Measurements from ENCODE around the gene SMARCD3. TPM values are rescaled to one million over a fixed set of nuclear protein-coding genes. Genes with fewer than 3 reads are reported as not detected.

The SMARCD3 gene
- total RNA-seq, 1 donor from 2014 or later: not detected

DNA sequence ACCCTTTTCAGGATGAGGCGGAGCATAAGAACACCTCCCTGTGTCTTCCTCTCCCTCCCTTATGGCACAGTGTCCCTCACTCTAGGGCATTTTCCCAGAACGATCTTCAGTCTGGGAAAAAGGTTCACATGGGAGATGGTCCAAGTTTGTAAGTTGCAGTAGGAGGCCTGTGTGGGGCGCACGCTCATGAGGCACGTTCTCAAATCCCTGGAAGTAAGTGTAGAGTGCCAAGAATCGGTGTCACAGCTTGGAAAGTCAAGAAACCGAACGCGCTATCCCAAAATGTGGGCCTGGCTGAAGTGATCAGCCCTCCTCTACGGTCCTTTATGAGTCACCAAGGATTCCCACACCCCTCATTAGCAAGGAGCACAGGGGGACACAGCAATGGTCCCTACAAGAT, 23.9 kb upstream of the SMARCD3 start:
- TF ChIP-seq, protein P1, sequence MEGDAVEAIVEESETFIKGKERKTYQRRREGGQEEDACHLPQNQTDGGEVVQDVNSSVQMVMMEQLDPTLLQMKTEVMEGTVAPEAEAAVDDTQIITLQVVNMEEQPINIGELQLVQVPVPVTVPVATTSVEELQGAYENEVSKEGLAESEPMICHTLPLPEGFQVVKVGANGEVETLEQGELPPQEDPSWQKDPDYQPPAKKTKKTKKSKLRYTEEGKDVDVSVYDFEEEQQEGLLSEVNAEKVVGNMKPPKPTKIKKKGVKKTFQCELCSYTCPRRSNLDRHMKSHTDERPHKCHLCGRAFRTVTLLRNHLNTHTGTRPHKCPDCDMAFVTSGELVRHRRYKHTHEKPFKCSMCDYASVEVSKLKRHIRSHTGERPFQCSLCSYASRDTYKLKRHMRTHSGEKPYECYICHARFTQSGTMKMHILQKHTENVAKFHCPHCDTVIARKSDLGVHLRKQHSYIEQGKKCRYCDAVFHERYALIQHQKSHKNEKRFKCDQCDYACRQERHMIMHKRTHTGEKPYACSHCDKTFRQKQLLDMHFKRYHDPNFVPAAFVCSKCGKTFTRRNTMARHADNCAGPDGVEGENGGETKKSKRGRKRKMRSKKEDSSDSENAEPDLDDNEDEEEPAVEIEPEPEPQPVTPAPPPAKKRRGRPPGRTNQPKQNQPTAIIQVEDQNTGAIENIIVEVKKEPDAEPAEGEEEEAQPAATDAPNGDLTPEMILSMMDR (IDR thresholded peaks at IDR 0.05): no peak

DNA sequence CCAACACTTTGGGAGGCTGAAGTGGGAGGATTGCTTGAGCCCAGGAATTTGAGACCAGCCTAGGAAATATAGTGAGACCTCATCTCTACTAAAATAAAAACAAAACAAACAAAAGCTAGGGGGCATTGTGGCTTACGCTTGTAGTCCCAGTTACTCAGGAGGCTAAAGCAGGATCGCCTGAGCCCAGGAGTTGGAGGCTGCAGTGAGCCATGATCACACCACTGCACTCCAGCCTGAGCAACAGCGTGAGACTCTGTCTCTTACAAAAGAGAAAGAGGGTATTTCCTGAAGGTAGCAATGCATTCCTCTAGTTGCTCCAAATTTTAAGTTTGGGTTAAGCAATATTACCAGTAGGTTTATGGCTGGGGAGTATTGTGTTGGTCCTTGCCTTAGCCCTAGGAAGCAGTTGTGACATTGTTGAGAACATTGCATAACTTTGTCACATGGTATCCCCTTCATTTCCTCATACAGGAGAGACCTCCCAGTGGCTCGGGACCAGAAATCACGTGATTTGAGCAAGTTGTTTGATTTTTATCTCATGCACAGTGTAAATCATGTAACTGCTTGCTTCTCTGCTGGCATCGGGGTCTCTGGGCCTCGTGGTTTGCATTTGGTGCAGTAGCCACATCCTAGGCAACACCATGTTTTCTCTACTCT, 23.3 kb upstream of the SMARCD3 start:
- Mint-ChIP-seq H3K36me3 (ENCODE audit: low read depth) (no peaks in the 10 kb centered on the region), H3K27ac (no peak overlapping the region), H3K9me3 (no peaks in the 10 kb centered on the region), H3K4me1 (peaks cover 4% of the 10 kb centered on the region), H3K4me3 (no peak overlapping the region), H3K27me3 (peaks cover 18% of the 10 kb centered on the region)
- ATAC-seq (ENCODE audit: low read depth) (no peak), DNase-seq (no peak)
- intact Hi-C loops (cut with micrococcal nuclease): no loop called here
- POLR2A ChIA-PET: no interaction called here
- TF ChIP-seq, protein P1 (IDR thresholded peaks at IDR 0.05): no peak
- CTCF ChIA-PET: no interaction called here

More for the DNA sequence above, 23.9 kb upstream of the SMARCD3 start:
- Mint-ChIP-seq H3K36me3 (ENCODE audit: low read depth) (no peaks in the 10 kb centered on the region), H3K27ac (no peak overlapping the region), H3K9me3 (no peaks in the 10 kb centered on the region), H3K4me1 (peaks cover 8% of the 10 kb centered on the region), H3K27me3 (peaks cover 19% of the 10 kb centered on the region), H3K4me3 (no peak overlapping the region)
- CTCF ChIA-PET: no interaction called here
- intact Hi-C loops (cut with micrococcal nuclease): no loop called here
- ATAC-seq (ENCODE audit: low read depth) (no peak), DNase-seq (no peak)
- POLR2A ChIA-PET: no interaction called here

DNA sequence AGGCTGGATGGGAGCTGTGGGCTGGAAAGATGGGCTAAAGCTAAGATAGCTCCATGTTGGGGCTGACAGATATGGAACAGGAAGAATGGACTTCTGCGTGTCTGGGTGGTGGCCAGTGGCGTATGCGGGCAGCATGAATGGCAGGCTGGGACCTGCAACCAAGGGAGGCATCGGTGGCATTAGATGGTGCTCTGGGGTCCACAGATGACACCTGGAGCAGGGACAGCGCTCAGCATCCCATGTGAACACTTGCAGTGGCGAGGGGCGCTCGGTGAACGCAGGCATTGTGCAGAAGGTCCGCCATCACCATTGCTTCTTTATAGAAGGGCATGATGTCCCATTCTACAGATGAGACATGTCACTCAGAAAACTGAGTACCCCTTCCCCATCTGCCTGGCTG, 21.0 kb upstream of the SMARCD3 start:
- TF ChIP-seq, protein P1 (IDR thresholded peaks at IDR 0.05): no peak
- ATAC-seq (ENCODE audit: low read depth): no peak
- CTCF ChIA-PET: interaction anchor here (1.3 kb wide), 1 partner anchor 24 kb away, joined by 3 read pairs; no protein-coding TSS in a partner anchor
- Mint-ChIP-seq H3K4me1 (no peaks in the 10 kb centered on the region), H3K36me3 (ENCODE audit: low read depth) (no peaks in the 10 kb centered on the region), H3K4me3 (no peak overlapping the region), H3K27me3 (peaks cover 8% of the 10 kb centered on the region), H3K27ac (no peak overlapping the region), H3K9me3 (no peaks in the 10 kb centered on the region)
- intact Hi-C loops (cut with micrococcal nuclease): no loop called here
- DNase-seq: no peak
- POLR2A ChIA-PET: no interaction called here

DNA sequence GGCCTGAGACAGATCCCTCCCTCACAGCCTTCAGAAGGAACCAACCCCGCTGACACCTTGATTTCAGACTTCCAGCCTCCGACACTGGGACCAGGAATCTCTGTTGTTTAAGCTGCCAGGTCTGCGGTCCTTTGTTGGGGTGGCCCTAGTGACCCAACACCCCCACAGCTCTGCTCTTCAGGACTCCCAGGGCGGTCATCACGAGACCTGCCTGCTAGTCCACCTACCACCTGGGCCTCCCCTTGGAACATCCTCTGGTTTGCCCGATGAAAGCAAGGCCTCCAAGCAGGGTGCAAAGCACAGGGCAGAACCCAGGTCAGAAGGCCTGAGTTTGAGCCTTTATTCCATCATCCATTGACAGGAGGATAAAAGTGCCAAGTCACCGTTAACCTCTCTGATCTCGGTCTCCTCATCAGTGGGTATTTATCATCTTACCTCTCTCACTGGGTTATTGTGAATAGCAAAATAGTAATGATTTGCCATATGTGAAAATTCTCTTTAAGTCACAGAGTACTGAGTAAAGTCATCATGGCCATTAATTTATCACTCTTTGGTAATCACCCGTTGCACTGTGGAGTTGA, 16.9 kb upstream of the SMARCD3 start:
- CTCF ChIA-PET: no interaction called here
- Mint-ChIP-seq H3K4me1 (no peaks in the 10 kb centered on the region), H3K4me3 (no peak overlapping the region), H3K36me3 (ENCODE audit: low read depth) (no peaks in the 10 kb centered on the region), H3K27ac (no peak overlapping the region), H3K27me3 (peaks cover 19% of the 10 kb centered on the region), H3K9me3 (no peaks in the 10 kb centered on the region)
- TF ChIP-seq, protein P1 (IDR thresholded peaks at IDR 0.05): no peak
- DNase-seq (no peak), ATAC-seq (ENCODE audit: low read depth) (no peak)
- intact Hi-C loops (cut with micrococcal nuclease): no loop called here
- POLR2A ChIA-PET: no interaction called here

DNA sequence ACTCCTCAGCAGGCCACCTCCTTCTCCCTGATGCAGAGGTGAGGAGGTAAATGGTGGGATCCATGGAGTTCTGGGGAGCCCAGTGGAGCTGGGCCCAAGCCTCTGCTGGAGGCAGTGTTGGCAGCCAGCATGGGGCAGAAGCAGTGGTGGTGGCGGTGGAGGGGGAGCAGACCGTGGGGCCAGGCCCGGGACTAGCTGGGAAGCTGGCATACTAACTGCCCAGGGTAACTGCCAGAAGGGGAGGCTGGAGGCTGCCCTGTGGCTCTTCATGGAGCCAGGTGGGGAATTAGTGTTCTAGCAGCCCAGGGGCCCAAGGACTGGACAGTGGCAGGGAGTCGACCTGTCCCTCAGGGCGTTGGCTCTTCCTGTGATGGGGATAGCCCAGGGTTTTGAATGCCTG, 16.1 kb upstream of the SMARCD3 start:
- ChIA-PET POLR2A (interaction anchor here (0.6 kb wide), 1 partner anchor 12 kb away, joined by 3 read pairs; no protein-coding TSS in a partner anchor), CTCF (no interaction called here)
- H3K27me3 Mint-ChIP-seq: peaks cover 19% of the 10 kb centered on the region
- H3K27ac Mint-ChIP-seq: no peak overlapping the region
- no peak overlapping the region for H3K4me3 Mint-ChIP-seq
- intact Hi-C loops (cut with micrococcal nuclease): no loop called here
- ATAC-seq (ENCODE audit: low read depth) (no peak), DNase-seq (no peak)
- H3K36me3 Mint-ChIP-seq (ENCODE audit: low read depth): no peaks in the 10 kb centered on the region
- no peaks in the 10 kb centered on the region for H3K4me1 Mint-ChIP-seq
- TF ChIP-seq, protein P1 (IDR thresholded peaks at IDR 0.05): no peak
- no peaks in the 10 kb centered on the region for H3K9me3 Mint-ChIP-seq
